Mesenchymal stem cell (in vitro differentiated cells and primary cell): ENCODE data around the gene POLR1F.

Experiments
- DNase-seq: peaks from one replicate; pipeline ENCODE4 v3.0.0-alpha.2; 2013
- H2AFZ ChIP-seq: one replicate; pipeline ENCODE4 v1.6.1; 2013; ENCODE audit warnings: low read depth, mild to moderate bottlenecking, control low read depth, inconsistent platforms, low read length, moderate library complexity
- H2AK5ac ChIP-seq: 2 replicates; pipeline ENCODE4 v1.6.1; 2013; ENCODE audit warnings: low read length, moderate library complexity, mild to moderate bottlenecking, inconsistent platforms; ENCODE audit not compliant: severe bottlenecking
- H2BK120ac ChIP-seq: one replicate; pipeline ENCODE4 v1.6.1; 2013; ENCODE audit warnings: low read depth, mild to moderate bottlenecking, inconsistent platforms, low read length, moderate library complexity
- H2BK12ac ChIP-seq, 2 experiments: one replicate each; pipeline ENCODE4 v1.6.1; 2013; ENCODE audit warnings: inconsistent platforms in 2 of 2, low read length in 2 of 2, mild to moderate bottlenecking in 2 of 2, moderate library complexity in 2 of 2, control low read depth in 1 of 2
- H2BK15ac ChIP-seq: one replicate; pipeline ENCODE4 v1.6.1; 2013; ENCODE audit warnings: mild to moderate bottlenecking, low read depth, inconsistent platforms; ENCODE audit not compliant: poor library complexity, severe bottlenecking
- H2BK5ac ChIP-seq: 2 replicates; pipeline ENCODE4 v1.6.1; 2013; ENCODE audit warnings: low read depth, mild to moderate bottlenecking, low read length, control low read depth, inconsistent platforms; ENCODE audit not compliant: poor library complexity, severe bottlenecking
- H3K14ac ChIP-seq, 2 experiments: one replicate each; pipeline ENCODE4 v1.6.1; 2013; ENCODE audit warnings: inconsistent platforms in 2 of 2, low read length in 2 of 2, control low read depth in 1 of 2, mild to moderate bottlenecking in 1 of 2, moderate library complexity in 1 of 2
- H3K18ac ChIP-seq, 2 experiments: one replicate each; pipeline ENCODE4 v1.6.1; 2013; ENCODE audit warnings: inconsistent platforms in 2 of 2, low read length in 2 of 2, control low read depth in 1 of 2, low read depth in 1 of 2, mild to moderate bottlenecking in 1 of 2
- H3K23ac ChIP-seq, 2 experiments: one replicate each; pipeline ENCODE4 v1.6.1; 2013; ENCODE audit warnings: inconsistent platforms in 2 of 2, low read length in 2 of 2, mild to moderate bottlenecking in 2 of 2, moderate library complexity in 2 of 2, control low read depth in 1 of 2
- H3K27ac ChIP-seq: 2 replicates; pipeline ENCODE4 v1.5.1; 2013; ENCODE audit warnings: mild to moderate bottlenecking, moderate library complexity, low read length, control low read depth, inconsistent platforms; ENCODE audit not compliant: poor library complexity, severe bottlenecking
- H3K27me3 ChIP-seq, 2 experiments: 2 replicates each; pipeline versions ENCODE4 v1.6.1 to v1.7.0; 2013; ENCODE audit warnings: low read length in 2 of 2, mild to moderate bottlenecking in 2 of 2, moderate library complexity in 2 of 2, control low read depth in 1 of 2, inconsistent platforms in 1 of 2; ENCODE audit not compliant: control insufficient read depth in 1 of 2, insufficient read depth in 1 of 2
- H3K36me3 ChIP-seq, 2 experiments: 2 replicates each; pipeline versions ENCODE4 v1.6.1 to v1.7.0; 2013; ENCODE audit warnings: low read length in 2 of 2, control low read depth in 1 of 2, inconsistent platforms in 1 of 2, low read depth in 1 of 2, mild to moderate bottlenecking in 1 of 2; ENCODE audit not compliant: insufficient read depth in 2 of 2, control insufficient read depth in 1 of 2
- H3K4ac ChIP-seq, 2 experiments: one replicate each; pipeline ENCODE4 v1.6.1; 2013; ENCODE audit warnings: inconsistent platforms in 2 of 2, low read length in 2 of 2, mild to moderate bottlenecking in 2 of 2, moderate library complexity in 2 of 2, control low read depth in 1 of 2, low read depth in 1 of 2
- H3K4me1 ChIP-seq: 2 replicates; pipeline ENCODE4 v1.6.1; 2013; ENCODE audit warnings: low read depth, low read length, control low read depth; ENCODE audit not compliant: control insufficient read depth, insufficient read depth
- H3K4me2 ChIP-seq: 2 replicates; pipeline ENCODE4 v1.6.1; 2013; ENCODE audit warnings: low read length, mild to moderate bottlenecking, inconsistent platforms; ENCODE audit not compliant: poor library complexity, severe bottlenecking
- H3K4me3 ChIP-seq, 2 experiments: 2 replicates each; pipeline versions ENCODE4 v1.5.1 to v1.7.0; 2013; ENCODE audit warnings: low read length in 2 of 2, mild to moderate bottlenecking in 2 of 2, control low read depth in 1 of 2, low read depth in 1 of 2; ENCODE audit not compliant: insufficient read depth in 1 of 2
- H3K79me1 ChIP-seq: replicated peaks from 2 replicates; pipeline ENCODE4 v1.6.1; 2013; ENCODE audit warnings: mild to moderate bottlenecking, control low read depth, low read length, inconsistent platforms; ENCODE audit not compliant: poor library complexity, severe bottlenecking
- H3K9ac ChIP-seq: 2 replicates; pipeline ENCODE4 v1.7.0; 2013; ENCODE audit warnings: mild to moderate bottlenecking, low read length, moderate library complexity
- H3K9me3 ChIP-seq: 2 replicates; pipeline ENCODE4 v1.7.0; 2013; ENCODE audit warnings: mild to moderate bottlenecking, low read length; ENCODE audit not compliant: control insufficient read depth
- H4K8ac ChIP-seq: one replicate; pipeline ENCODE4 v1.6.1; 2013; ENCODE audit warnings: inconsistent platforms, mild to moderate bottlenecking, low read length, moderate library complexity
- H4K91ac ChIP-seq: one replicate; pipeline ENCODE4 v1.6.1; 2013; ENCODE audit warnings: mild to moderate bottlenecking, low read length, inconsistent platforms
- WGBS: methylation state at CpG from one replicate; pipeline ENCODE4 v1.1.7; 2013; ENCODE audit warnings: mixed read lengths; 5-methylcytosine and 5-hydroxymethylcytosine counted together

Gene POLR1F

GRCh38 chr7:19705663-19706062, 3.2 kb downstream of the POLR1F start:
- H3K4me3 ChIP-seq = no peak overlapping the region
- no peak overlapping the region for H3K14ac ChIP-seq
- no peak overlapping the region for H2BK5ac ChIP-seq
- 78% methylated on average over 2 of the region's 2 CpGs for WGBS
- no peak overlapping the region for H2BK12ac ChIP-seq
- H3K9ac ChIP-seq = no peak overlapping the region
- no peak overlapping the region for H2AFZ ChIP-seq
- H4K91ac ChIP-seq = no peak overlapping the region
- H3K79me1 ChIP-seq = peaks cover 6% of the 10 kb centered on the region
- DNase-seq = no peak
- H3K4ac ChIP-seq = no peak overlapping the region
- no peak overlapping the region for H2BK15ac ChIP-seq
- no peak overlapping the region for H2AK5ac ChIP-seq
- no peak overlapping the region for H2BK120ac ChIP-seq
- no peak overlapping the region for H3K4me2 ChIP-seq
- peaks cover 1% of the 10 kb centered on the region for H3K4me1 ChIP-seq
- H3K27me3 ChIP-seq = no peaks in the 10 kb centered on the region
- H3K9me3 ChIP-seq = no peaks in the 10 kb centered on the region
- peaks cover 6 to 34% of the 10 kb centered on the region in 2 experiments for H3K36me3 ChIP-seq
- H3K27ac ChIP-seq = no peak overlapping the region
- H3K23ac ChIP-seq = no peak overlapping the region
- H3K18ac ChIP-seq = no peak overlapping the region
- H4K8ac ChIP-seq = no peak overlapping the region

GRCh38 chr7:19701471-19701870, 7.4 kb downstream of the POLR1F start:
- Histone ChIP-seq H3K9ac (no peak overlapping the region), H3K36me3 (peaks cover 6 to 63% of the 10 kb centered on the region in 2 experiments), H3K9me3 (no peaks in the 10 kb centered on the region), H2BK120ac (no peak overlapping the region), H2BK12ac (no peak overlapping the region), H2AFZ (no peak overlapping the region), H2BK5ac (no peak overlapping the region), H3K4me2 (no peak overlapping the region), H3K79me1 (peaks cover 7% of the 10 kb centered on the region), H3K14ac (no peak overlapping the region), H3K27me3 (no peaks in the 10 kb centered on the region), H3K23ac (no peak overlapping the region), H2AK5ac (no peak overlapping the region), H3K27ac (no peak overlapping the region), H3K4me3 (no peak overlapping the region), H3K4ac (no peak overlapping the region), H4K91ac (no peak overlapping the region), H3K18ac (no peak overlapping the region), H3K4me1 (no peaks in the 10 kb centered on the region), H2BK15ac (no peak overlapping the region), H4K8ac (no peak overlapping the region)
- DNase-seq = no peak
- 96% methylated on average over 3 of the region's 4 CpGs for WGBS

GRCh38 chr7:19700936-19701335, 7.9 kb downstream of the POLR1F start:
- 99% methylated on average over 3 of the region's 3 CpGs for WGBS
- Histone ChIP-seq H4K91ac (no peak overlapping the region), H3K4ac (no peak overlapping the region), H3K79me1 (peaks cover 7% of the 10 kb centered on the region), H3K18ac (no peak overlapping the region), H3K9ac (no peak overlapping the region), H3K27me3 (no peaks in the 10 kb centered on the region), H2BK12ac (no peak overlapping the region), H2AK5ac (no peak overlapping the region), H3K4me1 (no peaks in the 10 kb centered on the region), H3K14ac (no peak overlapping the region), H2BK5ac (no peak overlapping the region), H2AFZ (no peak overlapping the region), H3K27ac (no peak overlapping the region), H3K36me3 (peaks cover 6 to 64% of the 10 kb centered on the region in 2 experiments), H3K9me3 (no peaks in the 10 kb centered on the region), H3K4me2 (no peak overlapping the region), H4K8ac (no peak overlapping the region), H2BK120ac (no peak overlapping the region), H3K23ac (no peak overlapping the region), H3K4me3 (no peak overlapping the region), H2BK15ac (no peak overlapping the region)
- DNase-seq = no peak

- no peak overlapping the region for H3K4me2 ChIP-seq
- no peak overlapping the region for H2BK5ac ChIP-seq
- no peak overlapping the region for H4K8ac ChIP-seq
- H3K4me3 ChIP-seq = no peak overlapping the region
- H3K4me1 ChIP-seq = no peaks in the 10 kb centered on the region
- 92% methylated on average over 2 of the region's 3 CpGs for WGBS
- no peak overlapping the region for H4K91ac ChIP-seq
- H3K9ac ChIP-seq = no peak overlapping the region
- no peak overlapping the region for H3K27ac ChIP-seq
- H3K79me1 ChIP-seq = peaks cover 4% of the 10 kb centered on the region
- H2AK5ac ChIP-seq = no peak overlapping the region
- H2BK120ac ChIP-seq = no peak overlapping the region
- H3K36me3 ChIP-seq = peaks cover 3 to 59% of the 10 kb centered on the region in 2 experiments
- no peak overlapping the region for H3K23ac ChIP-seq
- no peak overlapping the region for H2AFZ ChIP-seq
- no peak overlapping the region for H2BK15ac ChIP-seq
- H3K27me3 ChIP-seq = no peaks in the 10 kb centered on the region
- peak; percentile 11 for DNase-seq
- H3K9me3 ChIP-seq = no peaks in the 10 kb centered on the region
- no peak overlapping the region for H2BK12ac ChIP-seq
- no peak overlapping the region for H3K14ac ChIP-seq
- H3K4ac ChIP-seq = no peak overlapping the region
- no peak overlapping the region for H3K18ac ChIP-seq
Observed at GRCh38 chr7:19698331-19698730, 10.5 kb downstream of the POLR1F start.
